Upper lobe of right lung (tissue), 1 donor: ENCODE measurements around the gene MT1E. TPM values are rescaled to one million over a fixed set of nuclear protein-coding genes. Genes with fewer than 3 reads are reported as not detected.

Source experiments
- ATAC-seq: fragments of 200-7000 bp; cut with Tn5 transposase; one replicate; pipeline ENCODE4 v1.9.1; 2020; ENCODE audit warnings: mild to moderate bottlenecking, moderate library complexity
- DNase-seq: peaks from one replicate; pipeline ENCODE4 v3.0.0-alpha.2; 2020
- H3K27ac ChIP-seq: fragments of 200-600 bp; one replicate; pipeline ENCODE4 v1.8.0; 2022
- H3K27me3 ChIP-seq: fragments of 200-600 bp; one replicate; pipeline ENCODE4 v1.8.0; 2022; ENCODE audit warnings: mild to moderate bottlenecking
- H3K36me3 ChIP-seq: fragments of 200-600 bp; one replicate; pipeline ENCODE4 v1.8.0; 2022
- H3K4me1 ChIP-seq: fragments of 200-600 bp; one replicate; pipeline ENCODE4 v1.8.0; 2022
- H3K4me3 ChIP-seq: fragments of 200-600 bp; one replicate; pipeline ENCODE4 v1.8.0; 2022; ENCODE audit warnings: mild to moderate bottlenecking
- H3K9me3 ChIP-seq: fragments of 200-600 bp; one replicate; pipeline ENCODE4 v1.8.0; 2022
- CTCF ChIP-seq: fragments of 200-600 bp; IDR thresholded peaks from one replicate; pipeline ENCODE4 v1.8.0; 2022; ENCODE audit warnings: antibody characterized with exemption
- intact Hi-C: fragments of 100-400 bp; cut with DNase I; formaldehyde crosslinking; loops from one replicate; pipeline ENCODE4 v1.11.0; 2022
- total RNA-seq: library from RNA; stranded (reverse); fragmentation: NEBNext Ultra II Directional; extraction: Animal tissue kit (Norgen Biotek cat#: 25700); gene quantifications from one replicate; pipeline ENCODE4 v1.2.1, GENCODE V29; 2021
- donor health status: DM: no; HTN: yes; CAD: no; lungs with severe emphysema.

The MT1E gene
- total RNA-seq, 1 donor from 2014 or later = 154 TPM

DNA sequence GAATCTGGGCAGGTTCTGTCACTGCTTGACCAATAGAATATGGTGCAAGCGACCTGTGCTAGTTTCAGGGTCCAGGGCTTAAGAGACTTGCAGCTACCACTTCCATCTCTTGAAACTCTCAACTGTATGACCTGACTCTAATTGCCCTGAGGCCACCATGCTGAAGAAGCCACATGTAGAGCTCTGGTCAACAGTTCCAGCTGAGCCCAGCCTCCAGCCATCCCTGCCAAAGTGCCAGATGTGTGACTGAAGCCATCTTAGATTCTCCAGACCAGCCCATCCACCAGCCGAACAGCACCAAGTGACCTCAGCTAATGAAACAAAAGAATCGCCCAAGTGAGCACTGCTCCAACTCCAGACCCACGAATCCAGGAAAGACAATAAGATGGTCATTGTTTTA is 20.6 kb upstream of the MT1E start:
- Histone ChIP-seq H3K27ac (peak overlapping the region; percentile 97), H3K4me3 (no peak overlapping the region)
- intact Hi-C loops = no loop called here

DNA sequence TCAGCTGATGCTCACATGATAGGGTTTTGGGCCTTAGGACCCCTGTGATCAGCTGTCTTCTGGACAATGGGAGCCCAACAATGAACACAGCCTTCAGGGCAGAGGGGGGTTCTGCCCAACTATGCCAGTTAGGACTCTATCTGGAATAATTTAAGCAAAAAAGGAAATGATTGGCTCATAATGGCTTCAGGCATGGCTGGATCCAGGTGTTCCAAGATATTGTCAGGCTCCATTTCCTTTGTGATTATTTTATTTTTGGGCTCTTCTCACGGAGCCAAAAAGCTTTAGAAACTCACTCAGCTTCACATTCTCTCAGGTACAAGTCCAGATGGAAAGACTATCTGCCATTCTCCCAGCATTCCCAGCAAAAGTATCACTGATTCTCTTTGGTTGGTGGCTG is 20.1 kb upstream of the MT1E start:
- Histone ChIP-seq H3K27ac (peak overlapping the region; percentile 97), H3K9me3 (no peaks in the 10 kb centered on the region), H3K27me3 (no peaks in the 10 kb centered on the region), H3K4me3 (no peak overlapping the region), H3K36me3 (no peaks in the 10 kb centered on the region), H3K4me1 (peaks cover 28% of the 10 kb centered on the region)
- intact Hi-C loops = no loop called here
- DNase-seq (no peak), ATAC-seq (no peak)
- no peak for TF ChIP-seq CTCF

More for the DNA sequence above, 20.6 kb upstream of the MT1E start:
- DNase-seq = no peak
- Histone ChIP-seq H3K9me3 (no peaks in the 10 kb centered on the region), H3K36me3 (no peaks in the 10 kb centered on the region), H3K27me3 (no peaks in the 10 kb centered on the region), H3K4me1 (peaks cover 22% of the 10 kb centered on the region)
- TF ChIP-seq CTCF = no peak
- no peak for ATAC-seq

DNA sequence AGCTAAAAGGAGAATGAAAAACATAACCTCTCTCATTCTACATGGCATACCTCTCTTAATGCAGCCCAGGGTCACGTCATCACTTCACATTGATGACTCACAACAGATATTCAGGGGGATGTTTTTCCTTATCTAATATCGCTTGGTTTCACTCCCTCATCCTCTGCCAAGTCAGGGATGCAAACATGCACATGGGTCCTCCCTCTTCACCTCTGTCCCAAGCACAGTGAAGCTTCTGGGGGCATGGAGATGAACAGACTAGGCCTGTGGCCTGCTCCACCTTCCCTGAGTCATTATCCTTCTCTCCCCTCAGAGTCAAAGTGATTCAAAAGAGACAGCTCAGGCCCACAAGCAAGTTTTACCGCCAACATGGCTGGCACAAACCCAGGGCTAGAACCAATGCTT is 19.5 kb upstream of the MT1E start:
- no peak for DNase-seq

GRCh38 chr16:56606476-56607108 is 19.0 kb upstream of the MT1E start:
- Histone ChIP-seq H3K27me3 (no peaks in the 10 kb centered on the region), H3K4me1 (peaks cover 39% of the 10 kb centered on the region), H3K36me3 (no peaks in the 10 kb centered on the region), H3K4me3 (no peak overlapping the region), H3K9me3 (no peaks in the 10 kb centered on the region), H3K27ac (peak overlapping the region; percentile 97)
- intact Hi-C loops = no loop called here
- no peak for ATAC-seq
- DNase-seq = no peak
- no peak for TF ChIP-seq CTCF

More for the DNA sequence above, 19.5 kb upstream of the MT1E start:
- no peak for ATAC-seq
- Histone ChIP-seq H3K4me1 (peaks cover 33% of the 10 kb centered on the region), H3K9me3 (no peaks in the 10 kb centered on the region), H3K4me3 (no peak overlapping the region), H3K27me3 (no peaks in the 10 kb centered on the region), H3K36me3 (no peaks in the 10 kb centered on the region), H3K27ac (peak overlapping the region; percentile 97)
- no peak for TF ChIP-seq CTCF
- intact Hi-C loops = no loop called here

GRCh38 chr16:56607109-56607618 is 18.4 kb upstream of the MT1E start:
- Histone ChIP-seq H3K4me3 (no peak overlapping the region), H3K4me1 (peaks cover 39% of the 10 kb centered on the region), H3K27me3 (no peaks in the 10 kb centered on the region), H3K9me3 (no peaks in the 10 kb centered on the region), H3K36me3 (no peaks in the 10 kb centered on the region), H3K27ac (peak overlapping the region; percentile 97)
- intact Hi-C loops = no loop called here
- no peak for TF ChIP-seq CTCF
- DNase-seq (peak; percentile 82), ATAC-seq (peak; percentile 48)
